Activated T-cell treated with anti-CD3 and anti-CD28 coated beads, Interleukin-2, amount 50 U/mL, for 4 hours (primary cell): ENCODE results near the gene C20orf96. TPM values are rescaled to one million over a fixed set of nuclear protein-coding genes. Genes with fewer than 3 reads are reported as not detected.
"Not testable (repeated sequence)": the region's sequence is repeated elsewhere in the genome, so short reads cannot be mapped to it uniquely, and the experiment has no call there.

ENCODE experiments used
- ATAC-seq, 2 donors: fragments of 200-7000 bp; cut with Tn5 transposase; one replicate each; pipeline ENCODE4 v1.10.0; 2021
- DNase-seq: peaks from one replicate; pipeline ENCODE4 v3.0.0-alpha.2; 2020
- H3K27me3 Mint-ChIP-seq: one replicate; pipeline ENCODE4 v1.8.0; 2021; ENCODE audit warnings: low read depth, mixed read lengths
- H3K36me3 Mint-ChIP-seq: one replicate; pipeline ENCODE4 v1.8.0; 2022; ENCODE audit warnings: mixed read lengths; ENCODE audit not compliant: insufficient read depth
- H3K4me1 Mint-ChIP-seq: one replicate; pipeline ENCODE4 v1.8.0; 2021; ENCODE audit warnings: low read depth, mixed read lengths
- H3K4me3 Mint-ChIP-seq: one replicate; pipeline ENCODE4 v1.8.0; 2021; ENCODE audit warnings: mild to moderate bottlenecking, moderate library complexity, mixed read lengths
- H3K9me3 Mint-ChIP-seq: one replicate; pipeline ENCODE4 v1.8.0; 2021; ENCODE audit warnings: mixed read lengths
- total RNA-seq, 3 donors: library from RNA; stranded (reverse); gene quantifications; one replicate each; pipeline ENCODE4 v1.2.1, GENCODE V29; 2021

Gene C20orf96
- 1 to 10 TPM; 2.1 to 3.2 (median 3.0) TPM for total RNA-seq

GRCh38 chr20:290084-290831, at the start of gene C20orf96:
TSS of gene C20orf96 (minus strand) at chr20:290750. CDS start at chr20:290610, 140 bp downstream.
- no peaks in the 10 kb centered on the region for H3K27me3 Mint-ChIP-seq
- no peaks in the 10 kb centered on the region for H3K9me3 Mint-ChIP-seq

GRCh38 chr20:336040-336439, 45.5 kb upstream of the C20orf96 start:
- not testable (repeated sequence) for H3K27me3 Mint-ChIP-seq, H3K4me1 Mint-ChIP-seq, ATAC-seq, DNase-seq, H3K4me3 Mint-ChIP-seq, H3K36me3 Mint-ChIP-seq, H3K9me3 Mint-ChIP-seq

More at GRCh38 chr20:290084-290831, at the start of gene C20orf96:
- peaks cover 5% of the 10 kb centered on the region for H3K4me1 Mint-ChIP-seq
- no peaks in the 10 kb centered on the region for H3K36me3 Mint-ChIP-seq
- ATAC-seq (peak; percentile 92 to 93), DNase-seq (peak; percentile 80)
- no peak within 1 kb of the TSS for H3K4me3 Mint-ChIP-seq

GRCh38 chr20:334578-334977, 44.0 kb upstream of the C20orf96 start:
- Mint-ChIP-seq H3K9me3 (no peaks in the 10 kb centered on the region), H3K36me3 (no peaks in the 10 kb centered on the region), H3K27me3 (no peaks in the 10 kb centered on the region), H3K4me3 (no peak overlapping the region), H3K4me1 (peaks cover 5% of the 10 kb centered on the region)
- ATAC-seq, result no peak
- DNase-seq, result no peak

- no peaks in the 10 kb centered on the region for H3K36me3 Mint-ChIP-seq
- peaks cover 12% of the 10 kb centered on the region for H3K4me1 Mint-ChIP-seq
- no peak overlapping the region for H3K4me3 Mint-ChIP-seq
- H3K9me3 Mint-ChIP-seq, result no peaks in the 10 kb centered on the region
- no peaks in the 10 kb centered on the region for H3K27me3 Mint-ChIP-seq
- ATAC-seq, result peak; percentile 66 to 67
- peak; percentile 50 for DNase-seq
These were observed 39.9 kb upstream of the C20orf96 start for GRCh38 chr20:330233-331149.

- Mint-ChIP-seq H3K27me3 (no peaks in the 10 kb centered on the region), H3K4me3 (no peak overlapping the region), H3K4me1 (peaks cover 12% of the 10 kb centered on the region), H3K9me3 (no peaks in the 10 kb centered on the region), H3K36me3 (no peaks in the 10 kb centered on the region)
- DNase-seq (no peak), ATAC-seq (no peak)
These were observed 39.3 kb upstream of the C20orf96 start for GRCh38 chr20:329851-330232.

GRCh38 chr20:328975-329695, 38.6 kb upstream of the C20orf96 start:
- ATAC-seq (no peak), DNase-seq (no peak)
- Mint-ChIP-seq H3K36me3 (no peaks in the 10 kb centered on the region), H3K4me1 (peaks cover 12% of the 10 kb centered on the region), H3K9me3 (no peaks in the 10 kb centered on the region), H3K4me3 (no peak overlapping the region), H3K27me3 (no peaks in the 10 kb centered on the region)

GRCh38 chr20:328027-328974, 37.8 kb upstream of the C20orf96 start:
- no peaks in the 10 kb centered on the region for H3K27me3 Mint-ChIP-seq
- H3K4me3 Mint-ChIP-seq, result peak overlapping the region; percentile 26
- H3K36me3 Mint-ChIP-seq, result no peaks in the 10 kb centered on the region
- ATAC-seq (no peak), DNase-seq (no peak)
- H3K9me3 Mint-ChIP-seq, result no peaks in the 10 kb centered on the region
- peaks cover 16% of the 10 kb centered on the region for H3K4me1 Mint-ChIP-seq

- Mint-ChIP-seq H3K36me3 (no peaks in the 10 kb centered on the region), H3K9me3 (no peaks in the 10 kb centered on the region), H3K27me3 (no peaks in the 10 kb centered on the region), H3K4me3 (peak overlapping the region; percentile 47), H3K4me1 (peaks cover 16% of the 10 kb centered on the region)
- ATAC-seq (no peak), DNase-seq (peak; percentile 74)
These were observed 36.9 kb upstream of the C20orf96 start for GRCh38 chr20:327186-328026.

- no peak for DNase-seq
- Mint-ChIP-seq H3K36me3 (no peaks in the 10 kb centered on the region), H3K27me3 (no peaks in the 10 kb centered on the region), H3K4me3 (peak overlapping the region; percentile 49), H3K9me3 (no peaks in the 10 kb centered on the region), H3K4me1 (peaks cover 16% of the 10 kb centered on the region)
- ATAC-seq, result no peak
These were observed 36.2 kb upstream of the C20orf96 start for GRCh38 chr20:326645-327185.

- no peaks in the 10 kb centered on the region for H3K9me3 Mint-ChIP-seq
- DNase-seq (peak; percentile 36), ATAC-seq (no peak)
- peaks cover 16% of the 10 kb centered on the region for H3K4me1 Mint-ChIP-seq
- H3K4me3 Mint-ChIP-seq, result peak overlapping the region; percentile 75
- H3K27me3 Mint-ChIP-seq, result no peaks in the 10 kb centered on the region
- no peaks in the 10 kb centered on the region for H3K36me3 Mint-ChIP-seq
These were observed 35.5 kb upstream of the C20orf96 start for GRCh38 chr20:325889-326644.

GRCh38 chr20:325045-325888, 34.7 kb upstream of the C20orf96 start, which contains the start of gene SOX12:
TSS of gene SOX12 (plus strand) at chr20:325552. CDS start at chr20:325925, 373 bp downstream.
- DNase-seq, result peak; percentile 98
- H3K9me3 Mint-ChIP-seq, result no peaks in the 10 kb centered on the region
- H3K4me1 Mint-ChIP-seq, result peaks cover 14% of the 10 kb centered on the region
- peak within 1 kb of the TSS; percentile 87 for H3K4me3 Mint-ChIP-seq
- no peaks in the 10 kb centered on the region for H3K27me3 Mint-ChIP-seq
- no peaks in the 10 kb centered on the region for H3K36me3 Mint-ChIP-seq
- ATAC-seq, result peak; percentile 79 to 82
